ENCODE results near the gene INO80E. TPM values are rescaled to one million over a fixed set of nuclear protein-coding genes. Genes with fewer than 3 reads are reported as not detected.
A peak's percentile ranks its signal among the peaks of the same experiment; 100 is the strongest.

INO80E gene
- total and polyA plus RNA-seq, 8 donors: 42.1 to 59.6 (median 51.6) TPM

GRCh38 chr16:30051518-30051917, 55.5 kb downstream of the INO80E start:
- H3K27ac ChIP-seq: no peak overlapping the region
- no peak for DNase-seq
- H3K9me3 ChIP-seq: no peaks in the 10 kb centered on the region
- TF ChIP-seq CTCF (IDR thresholded peaks at IDR 0.05): no peak
- H3K36me3 ChIP-seq: no peaks in the 10 kb centered on the region
- H3K4me1 ChIP-seq: peaks cover 11 to 30% of the 10 kb centered on the region in 2 donors
- ATAC-seq: no peak
- no peak overlapping the region for H3K4me3 ChIP-seq
- H3K27me3 ChIP-seq: no peaks in the 10 kb centered on the region
- intact Hi-C loops (cut with DNase I): no loop called here

GRCh38 chr16:30052671-30053372, 56.8 kb downstream of the INO80E start:
- peak; percentile 89 to 98 (median 94) for DNase-seq
- no peaks in the 10 kb centered on the region for H3K27me3 ChIP-seq
- peak; percentile 94 for ATAC-seq
- H3K27ac ChIP-seq: peak overlapping the region in 1 of 2 donors; percentile 71
- TF ChIP-seq CTCF (IDR thresholded peaks at IDR 0.05): no peak
- H3K4me3 ChIP-seq: peak overlapping the region; percentile 85 to 86
- no peaks in the 10 kb centered on the region for H3K9me3 ChIP-seq
- H3K4me1 ChIP-seq: peaks cover 11 to 30% of the 10 kb centered on the region in 2 donors
- H3K36me3 ChIP-seq: no peaks in the 10 kb centered on the region
- intact Hi-C loops (cut with DNase I): no loop called here

- Histone ChIP-seq H3K4me3 (peak overlapping the region; percentile 85 to 86), H3K27ac (peak overlapping the region in 1 of 2 donors; percentile 71), H3K9me3 (no peaks in the 10 kb centered on the region), H3K27me3 (no peaks in the 10 kb centered on the region), H3K4me1 (peaks cover 11 to 30% of the 10 kb centered on the region in 2 donors), H3K36me3 (no peaks in the 10 kb centered on the region)
- intact Hi-C loops (cut with DNase I): no loop called here
- no peak for TF ChIP-seq CTCF (IDR thresholded peaks at IDR 0.05)
- peak; percentile 29 for ATAC-seq
- DNase-seq: no peak
Observed at GRCh38 chr16:30053376-30054015, 57.5 kb downstream of the INO80E start.

GRCh38 chr16:30054451-30054850, 58.4 kb downstream of the INO80E start:
- TF ChIP-seq CTCF (IDR thresholded peaks at IDR 0.05): no peak
- no peak overlapping the region for H3K27ac ChIP-seq
- H3K4me3 ChIP-seq: no peak overlapping the region
- H3K4me1 ChIP-seq: peaks cover 11 to 30% of the 10 kb centered on the region in 2 donors
- intact Hi-C loops (cut with DNase I): no loop called here
- no peaks in the 10 kb centered on the region for H3K9me3 ChIP-seq
- H3K36me3 ChIP-seq: no peaks in the 10 kb centered on the region
- no peak for ATAC-seq
- no peaks in the 10 kb centered on the region for H3K27me3 ChIP-seq
- no peak for DNase-seq

GRCh38 chr16:30054959-30055553, 59.0 kb downstream of the INO80E start:
- DNase-seq: peak in 2 of 4 donors; percentile 41 to 82
- intact Hi-C loops (cut with DNase I): no loop called here

More at GRCh38 chr16:30054959-30055553, 59.0 kb downstream of the INO80E start:
- Histone ChIP-seq H3K27me3 (no peaks in the 10 kb centered on the region), H3K9me3 (no peaks in the 10 kb centered on the region), H3K4me1 (peaks cover 11 to 30% of the 10 kb centered on the region in 2 donors), H3K4me3 (no peak overlapping the region), H3K27ac (no peak overlapping the region), H3K36me3 (no peaks in the 10 kb centered on the region)
- peak; percentile 49 for ATAC-seq
- peak in 1 of 2 donors; percentile 37 for TF ChIP-seq CTCF (IDR thresholded peaks at IDR 0.05)
